ENCODE measurements around the gene PDXP.

The PDXP gene

DNA sequence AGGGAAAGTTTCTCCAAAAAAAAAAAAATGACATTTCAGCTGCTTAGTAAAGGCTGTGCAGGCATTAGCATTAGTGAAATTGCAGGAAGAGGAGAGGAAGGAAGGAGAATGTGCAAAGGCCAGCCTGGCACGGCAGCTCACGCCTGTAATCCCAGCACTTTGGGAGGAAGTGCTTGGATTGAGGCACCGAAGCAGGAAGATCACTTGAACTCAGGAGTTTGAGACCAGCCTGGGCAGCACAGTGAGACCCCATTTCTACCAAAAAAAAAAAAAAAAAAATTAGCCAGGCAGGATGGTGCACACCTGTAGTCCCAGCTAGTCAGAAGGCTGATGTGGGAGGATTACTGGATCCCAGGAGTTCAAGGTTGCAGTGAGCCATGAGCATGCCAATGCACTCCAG, 46.1 kb downstream of the PDXP start:
- no peak for DNase-seq

- DNase-seq, result no peak
These were observed 46.7 kb downstream of the PDXP start for GRCh38 chr22:37705205-37705604.

DNA sequence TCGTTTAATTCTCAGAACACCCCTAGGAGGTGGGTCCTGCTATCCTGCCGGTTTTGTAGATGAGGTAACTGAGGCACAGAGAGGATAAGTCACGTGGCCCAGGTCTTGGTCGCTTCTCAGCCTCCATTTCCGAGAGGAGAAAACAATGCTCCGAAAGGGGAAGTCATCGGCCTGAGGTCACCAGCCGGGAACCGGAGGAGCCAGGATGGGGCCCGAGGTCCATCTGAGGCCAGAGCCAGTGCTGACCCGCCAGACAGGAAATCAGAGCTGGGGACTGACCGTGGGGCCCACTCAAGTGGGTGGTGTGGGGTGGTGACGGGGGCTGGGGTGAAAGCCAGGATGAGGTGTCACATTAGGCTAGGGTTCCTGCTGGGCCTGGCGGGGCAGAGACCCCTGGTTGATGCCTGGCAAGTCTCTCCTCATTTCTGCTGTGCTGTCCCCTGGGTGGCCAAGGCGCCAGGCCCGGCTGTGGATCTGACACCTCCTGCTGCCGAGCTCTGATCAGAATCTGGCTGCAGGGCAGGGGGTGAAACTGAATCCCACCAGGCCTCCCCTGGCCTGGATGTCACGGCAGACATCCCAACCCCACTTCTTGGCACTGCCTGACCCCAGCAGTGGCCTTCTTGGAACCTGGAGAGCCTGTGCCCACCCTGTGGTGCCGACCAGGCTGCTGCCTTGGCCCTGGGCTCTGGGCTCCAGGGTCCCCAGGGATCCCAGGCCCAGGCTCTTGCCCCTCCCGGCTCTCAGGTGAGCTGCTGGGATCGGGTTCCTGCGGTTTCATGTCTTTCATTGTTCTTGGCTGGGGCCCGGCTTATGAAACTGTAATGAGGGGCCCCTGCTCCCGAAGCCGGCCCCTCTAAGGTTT, 50.3 kb downstream of the PDXP start:
- DNase-seq, result no peak

DNA sequence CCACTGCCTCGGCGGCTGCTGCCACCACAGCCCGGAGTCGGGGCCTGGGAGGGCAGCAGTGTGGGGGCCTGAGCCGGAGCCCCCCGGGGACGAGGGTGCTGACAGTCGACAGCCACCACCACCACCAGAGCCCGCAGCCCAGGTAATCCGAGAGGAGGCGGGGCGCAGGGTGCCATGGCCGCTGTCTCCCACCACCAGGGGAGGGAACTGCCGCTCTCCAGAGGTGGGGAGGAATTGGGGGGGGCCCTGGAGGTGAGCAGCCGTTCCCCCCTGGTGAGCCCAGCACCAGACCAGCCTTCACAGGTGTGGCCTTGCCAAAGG, 50.9 kb downstream of the PDXP start:
- no peak for DNase-seq

DNA sequence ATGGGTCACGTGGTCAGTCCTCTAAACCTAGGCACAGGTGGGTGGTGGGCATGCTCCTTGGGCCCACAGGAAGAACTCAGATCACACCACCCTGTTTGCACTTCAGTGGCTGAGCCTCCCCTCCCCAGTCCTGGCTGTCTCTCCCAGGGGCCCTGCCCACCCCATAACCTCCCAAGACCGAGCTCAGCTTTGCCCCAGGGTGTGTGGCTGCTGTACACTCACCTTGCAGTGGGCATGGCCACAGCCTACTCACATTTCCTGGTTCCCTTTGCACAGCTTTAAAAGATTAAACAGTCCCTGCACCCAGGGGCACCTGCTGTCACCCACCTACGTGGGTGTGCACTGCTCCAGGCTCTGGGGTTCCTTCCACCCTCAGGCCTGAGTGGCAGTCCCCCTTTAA, 52.2 kb downstream of the PDXP start:
- DNase-seq, result no peak

- no peak for DNase-seq
These were observed 53.0 kb downstream of the PDXP start for GRCh38 chr22:37711490-37711889.

DNA sequence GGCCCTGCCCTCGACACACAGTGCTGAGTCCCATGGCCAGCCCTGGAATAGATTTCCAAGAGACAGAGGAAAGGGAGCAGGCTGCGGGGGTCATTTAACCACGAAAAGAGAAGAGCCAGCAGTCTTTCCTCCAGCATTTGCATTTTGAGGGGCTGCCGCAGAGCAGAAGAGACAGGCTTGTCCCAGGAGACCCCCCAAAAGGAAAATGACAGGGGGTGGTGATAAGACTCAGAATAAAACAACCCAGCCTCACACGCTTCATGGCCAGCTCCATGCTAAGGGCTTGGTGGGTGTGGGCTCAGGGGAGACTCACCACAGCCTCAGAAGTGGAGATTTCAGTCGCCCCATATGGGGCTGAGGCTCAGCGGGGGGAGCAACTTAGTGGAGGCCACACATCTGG, 55.2 kb downstream of the PDXP start:
- no peak for DNase-seq

DNA sequence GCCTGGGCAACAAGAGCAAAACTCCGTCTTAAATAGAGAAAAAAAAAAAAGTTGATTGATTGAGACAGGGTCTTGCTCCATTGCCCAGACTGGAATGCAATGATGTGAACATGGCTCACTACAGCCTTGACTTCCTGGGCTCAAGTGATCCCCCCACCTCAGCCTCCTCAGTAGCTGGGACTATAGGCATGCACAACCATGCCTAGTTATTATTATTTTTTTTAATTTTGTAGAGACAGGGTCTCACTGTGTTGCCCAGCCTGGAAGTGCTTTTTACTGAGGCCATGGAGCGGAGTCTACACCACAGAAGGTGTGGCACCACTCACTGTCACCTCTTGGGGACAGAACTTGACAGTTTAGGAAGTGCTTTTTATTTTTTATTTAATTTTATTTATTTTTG, 56.1 kb downstream of the PDXP start:
- no peak for DNase-seq

DNA sequence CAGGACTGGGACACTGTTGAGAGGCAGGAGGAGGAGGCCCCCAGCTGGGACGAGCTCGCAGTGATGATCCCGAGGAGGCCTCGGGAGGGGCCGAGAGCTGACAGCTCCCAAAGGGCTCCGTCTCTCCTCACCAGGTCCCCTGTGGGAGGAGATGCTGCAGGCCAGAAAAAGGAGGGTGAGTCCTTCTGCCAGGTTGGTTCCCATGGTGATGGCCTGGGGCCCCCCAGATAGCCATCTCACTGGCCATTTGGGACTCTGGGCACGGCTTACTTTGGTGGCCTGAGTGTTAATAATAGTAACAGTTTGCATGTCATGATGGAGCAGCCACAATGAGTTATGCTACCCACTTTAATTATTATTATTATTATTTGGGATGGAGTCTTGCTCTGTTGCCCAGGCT, 57.2 kb downstream of the PDXP start:
- no peak for DNase-seq
